ENCODE measurements around the gene MAS1. TPM values are rescaled to one million over a fixed set of nuclear protein-coding genes. Genes with fewer than 3 reads are reported as not detected.

MAS1 gene
- total RNA-seq, 1 experiment from 2014 or later: not detected

GRCh38 chr6:159880412-159880975, 10.3 kb upstream of the MAS1 start:
- Histone ChIP-seq H3K27me3 (replicated peaks; ENCODE audit: control insufficient read depth, insufficient read depth, low read length) (no peaks in the 10 kb centered on the region; the same call in 1 of the 2 replicates), H3K36me3 (ENCODE audit: control insufficient read depth, insufficient read depth, low read length) (no peaks in the 10 kb centered on the region), H3K4me1 (no peaks in the 10 kb centered on the region), H3K9me3 (no peaks in the 10 kb centered on the region), H3K4me3 (ENCODE audit: low read depth, low read length) (no peak overlapping the region)
- TF ChIP-seq, protein P1, sequence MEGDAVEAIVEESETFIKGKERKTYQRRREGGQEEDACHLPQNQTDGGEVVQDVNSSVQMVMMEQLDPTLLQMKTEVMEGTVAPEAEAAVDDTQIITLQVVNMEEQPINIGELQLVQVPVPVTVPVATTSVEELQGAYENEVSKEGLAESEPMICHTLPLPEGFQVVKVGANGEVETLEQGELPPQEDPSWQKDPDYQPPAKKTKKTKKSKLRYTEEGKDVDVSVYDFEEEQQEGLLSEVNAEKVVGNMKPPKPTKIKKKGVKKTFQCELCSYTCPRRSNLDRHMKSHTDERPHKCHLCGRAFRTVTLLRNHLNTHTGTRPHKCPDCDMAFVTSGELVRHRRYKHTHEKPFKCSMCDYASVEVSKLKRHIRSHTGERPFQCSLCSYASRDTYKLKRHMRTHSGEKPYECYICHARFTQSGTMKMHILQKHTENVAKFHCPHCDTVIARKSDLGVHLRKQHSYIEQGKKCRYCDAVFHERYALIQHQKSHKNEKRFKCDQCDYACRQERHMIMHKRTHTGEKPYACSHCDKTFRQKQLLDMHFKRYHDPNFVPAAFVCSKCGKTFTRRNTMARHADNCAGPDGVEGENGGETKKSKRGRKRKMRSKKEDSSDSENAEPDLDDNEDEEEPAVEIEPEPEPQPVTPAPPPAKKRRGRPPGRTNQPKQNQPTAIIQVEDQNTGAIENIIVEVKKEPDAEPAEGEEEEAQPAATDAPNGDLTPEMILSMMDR (IDR thresholded peaks at IDR 0.05; ENCODE audit: insufficient read depth in 1 of 2, low read depth in 1 of 2, low read length in 1 of 2, severe bottlenecking in 1 of 2, unreplicated experiment in 1 of 2): no peak
- no TSS peak for BruUV-seq (replicated peaks)
- no peak for DNase-seq
- H3K27me3 Mint-ChIP-seq (ENCODE audit: insufficient read depth, unreplicated experiment): peaks cover 3% of the 10 kb centered on the region
- H3K4me1 Mint-ChIP-seq (ENCODE audit: low read depth, unreplicated experiment): no peaks in the 10 kb centered on the region
- intact Hi-C loops (cut with micrococcal nuclease; ENCODE audit: unreplicated experiment): no loop called here
- POLR2A ChIA-PET: no interaction called here
- H3K27ac Mint-ChIP-seq (ENCODE audit: unreplicated experiment): no peak overlapping the region
- no peaks in the 10 kb centered on the region for H3K36me3 Mint-ChIP-seq (ENCODE audit: insufficient read depth, unreplicated experiment)
- CTCF ChIA-PET: no interaction called here
- H3K4me3 Mint-ChIP-seq (ENCODE audit: unreplicated experiment): no peak overlapping the region
- no peaks in the 10 kb centered on the region for H3K9me3 Mint-ChIP-seq (ENCODE audit: unreplicated experiment)

DNA sequence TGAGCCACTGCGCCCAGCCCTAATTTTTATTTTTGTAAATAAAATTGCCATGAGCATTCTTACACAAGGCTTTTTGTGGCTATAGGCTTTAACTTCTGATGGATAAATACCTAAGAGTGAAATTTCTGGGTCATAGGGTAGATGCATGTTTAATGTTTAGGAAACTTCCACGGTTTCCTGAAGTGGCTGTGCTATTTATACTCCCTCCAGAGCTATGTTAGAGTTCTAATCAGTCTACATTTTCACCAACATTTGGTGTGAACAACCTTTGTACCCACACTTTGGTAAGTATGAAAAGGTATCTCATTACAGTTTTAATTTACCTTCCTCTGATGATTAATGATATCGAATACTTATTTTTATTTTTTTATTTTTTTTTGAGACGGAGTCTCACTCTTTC, 6.1 kb upstream of the MAS1 start:
- Mint-ChIP-seq H3K4me3 (ENCODE audit: unreplicated experiment) (no peak overlapping the region), H3K36me3 (ENCODE audit: insufficient read depth, unreplicated experiment) (no peaks in the 10 kb centered on the region), H3K4me1 (ENCODE audit: low read depth, unreplicated experiment) (peaks cover 11% of the 10 kb centered on the region), H3K9me3 (ENCODE audit: unreplicated experiment) (no peaks in the 10 kb centered on the region), H3K27me3 (ENCODE audit: insufficient read depth, unreplicated experiment) (peaks cover 6% of the 10 kb centered on the region), H3K27ac (ENCODE audit: unreplicated experiment) (no peak overlapping the region)
- ChIA-PET POLR2A (no interaction called here), CTCF (no interaction called here)
- intact Hi-C loops (cut with micrococcal nuclease; ENCODE audit: unreplicated experiment): no loop called here
- no TSS peak for BruUV-seq (replicated peaks)
- H3K27me3 ChIP-seq (replicated peaks; ENCODE audit: control insufficient read depth, insufficient read depth, low read length): no peaks in the 10 kb centered on the region; the same call in 1 of the 2 replicates
- H3K9me3 ChIP-seq: no peaks in the 10 kb centered on the region
- no peak overlapping the region for H3K4me3 ChIP-seq (ENCODE audit: low read depth, low read length)
- H3K4me1 ChIP-seq: peaks cover 9% of the 10 kb centered on the region; the same call in 1 of the 2 replicates
- no peaks in the 10 kb centered on the region for H3K36me3 ChIP-seq (ENCODE audit: control insufficient read depth, insufficient read depth, low read length)
- TF ChIP-seq, protein P1 (IDR thresholded peaks at IDR 0.05; ENCODE audit: insufficient read depth in 1 of 2, low read depth in 1 of 2, low read length in 1 of 2, severe bottlenecking in 1 of 2, unreplicated experiment in 1 of 2): no peak
- DNase-seq: no peak

DNA sequence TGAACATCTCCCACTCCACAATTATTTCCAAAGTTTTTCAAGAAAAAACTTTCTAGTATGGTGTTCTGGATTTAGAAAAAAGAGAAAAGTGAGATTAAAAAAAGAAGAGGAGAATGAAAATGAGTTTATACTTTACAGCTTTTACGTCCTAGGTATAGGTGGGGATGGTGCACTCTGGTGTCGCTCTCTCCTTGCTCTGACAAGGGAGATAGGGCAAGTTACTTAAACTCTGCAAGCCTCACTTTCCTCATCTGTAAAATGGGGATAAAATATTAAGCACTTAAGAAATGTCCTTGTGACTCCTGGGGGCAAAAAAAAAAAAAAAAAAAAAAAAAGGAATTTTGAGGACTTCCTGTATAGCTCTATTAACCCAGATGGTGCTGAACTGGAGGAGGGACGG, 4.5 kb upstream of the MAS1 start:
- Histone ChIP-seq H3K36me3 (ENCODE audit: control insufficient read depth, insufficient read depth, low read length) (no peaks in the 10 kb centered on the region), H3K27me3 (replicated peaks; ENCODE audit: control insufficient read depth, insufficient read depth, low read length) (no peaks in the 10 kb centered on the region), H3K9me3 (no peaks in the 10 kb centered on the region), H3K4me3 (ENCODE audit: low read depth, low read length) (no peak overlapping the region), H3K4me1 (peaks cover 9% of the 10 kb centered on the region; the same call in 1 of the 2 replicates)
- Mint-ChIP-seq H3K27me3 (ENCODE audit: insufficient read depth, unreplicated experiment) (peaks cover 9% of the 10 kb centered on the region), H3K9me3 (ENCODE audit: unreplicated experiment) (no peaks in the 10 kb centered on the region), H3K27ac (ENCODE audit: unreplicated experiment) (no peak overlapping the region), H3K4me3 (ENCODE audit: unreplicated experiment) (no peak overlapping the region), H3K36me3 (ENCODE audit: insufficient read depth, unreplicated experiment) (no peaks in the 10 kb centered on the region), H3K4me1 (ENCODE audit: low read depth, unreplicated experiment) (peaks cover 11% of the 10 kb centered on the region)
- TF ChIP-seq, protein P1 (IDR thresholded peaks at IDR 0.05; ENCODE audit: insufficient read depth in 1 of 2, low read depth in 1 of 2, low read length in 1 of 2, severe bottlenecking in 1 of 2, unreplicated experiment in 1 of 2): no peak
- ChIA-PET POLR2A (no interaction called here), CTCF (interaction anchor here (0.6 kb wide), 1 partner anchor 9 kb away, joined by 3 read pairs; no protein-coding TSS in a partner anchor)
- no TSS peak for BruUV-seq (replicated peaks)
- intact Hi-C loops (cut with micrococcal nuclease; ENCODE audit: unreplicated experiment): no loop called here
- DNase-seq: no peak
